Endothelial cell of umbilical vein (primary cell): ENCODE measurements around the gene GNAL. TPM values are rescaled to one million over a fixed set of nuclear protein-coding genes. Genes with fewer than 3 reads are reported as not detected.

ENCODE experiments used
- BruUV-seq: library from RNA; stranded (reverse); fragments of 400-500 nt; replicated peaks from 2 replicates; lab custom pipeline; 2021; lab: Mats Ljungman, UMichigan
- CTCF ChIA-PET: fragments of 300-600, 350-600 bp; sonication (Branson Sonifier 250); formaldehyde crosslinking; loops from one replicate; lab custom pipeline; 2021; ENCODE audit warnings: antibody characterized with exemption, inconsistent platforms; lab: Charles Lee
- POLR2A ChIA-PET: fragments of 300-600, 350-600 bp; sonication (Branson Sonifier 250); formaldehyde crosslinking; loops from one replicate; lab custom pipeline; 2021; ENCODE audit warnings: antibody characterized with exemption, inconsistent platforms; lab: Charles Lee
- DNase-seq: peaks from one replicate; pipeline ENCODE4 v3.0.0-alpha.2; 2011; ENCODE audit warnings: low read depth, low spot score
- FAIRE-seq: peaks from 2 replicates; lab custom pipeline; 2011; peaks lifted over from hg19 to GRCh38; lab: Jason Lieb, UNC
- H2AFZ ChIP-seq: 2 replicates; pipeline ENCODE4 v1.6.0; 2012; ENCODE audit warnings: low read depth, low read length, control low read depth, inconsistent platforms
- H3K27ac ChIP-seq: 2 replicates; pipeline ENCODE4 v1.5.1; 2011; ENCODE audit warnings: low read depth, mild to moderate bottlenecking, control low read depth, low read length, moderate library complexity; ENCODE audit not compliant: insufficient read depth
- H3K27me3 ChIP-seq, 2 experiments: 2 replicates each; pipeline versions ENCODE4 v1.6.0 to v1.6.1; 2011; ENCODE audit warnings: low read length in 2 of 2, mixed read lengths in 1 of 2; ENCODE audit not compliant: control insufficient read depth in 2 of 2, insufficient read depth in 2 of 2
- H3K36me3 ChIP-seq, 2 experiments: 2 replicates in 1 of 2; 3 replicates in 1 of 2; pipeline ENCODE4 v1.5.1; 2011; ENCODE audit warnings: low read length in 2 of 2, mild to moderate bottlenecking in 1 of 2, moderate library complexity in 1 of 2; ENCODE audit not compliant: control insufficient read depth in 2 of 2, insufficient read depth in 2 of 2; ENCODE audit errors: extremely low read depth in 1 of 2
- H3K4me1 ChIP-seq: 3 replicates; pipeline ENCODE4 v1.5.1; 2011; ENCODE audit warnings: mild to moderate bottlenecking, low read length; ENCODE audit not compliant: control insufficient read depth, insufficient read depth; ENCODE audit errors: extremely low read depth
- H3K4me2 ChIP-seq: 2 replicates; pipeline ENCODE4 v1.6.1; 2011; ENCODE audit warnings: low read length, control low read depth, mixed read lengths; ENCODE audit not compliant: insufficient read depth
- H3K4me3 ChIP-seq, 3 experiments: fragments of 200-600 bp in 1 of 3; sonication (generic), shearing (Covaris generic) in 1 of 3; replicated peaks in 1 of 3; 2 replicates each; pipeline ENCODE4 v1.5.1; 2011 to 2016; ENCODE audit warnings: control low read depth in 3 of 3, low read length in 3 of 3, mild to moderate bottlenecking in 2 of 3, inconsistent platforms in 1 of 3, low read depth in 1 of 3, moderate library complexity in 1 of 3; ENCODE audit not compliant: insufficient read depth in 1 of 3
- H3K79me2 ChIP-seq: 2 replicates; pipeline ENCODE4 v1.6.0; 2012; ENCODE audit warnings: low read length, inconsistent platforms; ENCODE audit not compliant: control insufficient read depth, insufficient read depth
- H3K9ac ChIP-seq: replicated peaks from 2 replicates; pipeline ENCODE3; 2011; ENCODE audit warnings: low read length, control low read depth; ENCODE audit not compliant: insufficient read depth; ENCODE audit errors: extremely low read depth
- H3K9me1 ChIP-seq: replicated peaks from 3 replicates; pipeline ENCODE4 v1.6.0; 2011; ENCODE audit warnings: mild to moderate bottlenecking, low read length; ENCODE audit not compliant: control insufficient read depth, insufficient read depth; ENCODE audit errors: extremely low read depth
- H3K9me3 ChIP-seq: replicated peaks from 2 replicates; pipeline ENCODE4 v1.5.1; 2012; ENCODE audit warnings: low read length, inconsistent platforms; ENCODE audit not compliant: control insufficient read depth, insufficient read depth
- H4K20me1 ChIP-seq: replicated peaks from 2 replicates; pipeline ENCODE3; 2011; ENCODE audit warnings: mild to moderate bottlenecking, low read length; ENCODE audit not compliant: control insufficient read depth, insufficient read depth; ENCODE audit errors: extremely low read depth
- CTCF ChIP-seq, 2 donors: IDR thresholded peaks; 1 replicate in 1 of 2; 2 replicates in 1 of 2; pipeline ENCODE4 v1.5.1; 2011; ENCODE audit warnings: low read length in 2 of 2, mild to moderate bottlenecking in 2 of 2, moderate library complexity in 2 of 2, control low read depth in 1 of 2, inconsistent platforms in 1 of 2, low read depth in 1 of 2; ENCODE audit not compliant: insufficient read depth in 1 of 2; ENCODE audit errors: extremely low read depth in 1 of 2
- EZH2 ChIP-seq: IDR thresholded peaks from 2 replicates; pipeline ENCODE4 v1.6.1; 2012; ENCODE audit warnings: borderline replicate concordance, low read depth, mild to moderate bottlenecking, moderate library complexity, low read length, inconsistent platforms; ENCODE audit not compliant: severe bottlenecking
- FOS ChIP-seq: IDR thresholded peaks from 2 replicates; pipeline ENCODE4 v1.6.1; 2011; ENCODE audit warnings: mild to moderate bottlenecking, low read length, moderate library complexity, borderline replicate concordance; ENCODE audit not compliant: insufficient read depth
- GATA2 ChIP-seq: IDR thresholded peaks from 2 replicates; pipeline ENCODE4 v1.7.0; 2011; ENCODE audit warnings: low read depth, mild to moderate bottlenecking, moderate library complexity, mixed read lengths, low read length; ENCODE audit not compliant: insufficient read length, insufficient read depth
- JUN ChIP-seq: IDR thresholded peaks from 2 replicates; pipeline ENCODE4 v1.6.1; 2011; ENCODE audit warnings: borderline replicate concordance, low read depth; ENCODE audit not compliant: insufficient read length, insufficient read depth
- MAX ChIP-seq: IDR thresholded peaks from 2 replicates; pipeline ENCODE4 v1.6.1; 2011; ENCODE audit not compliant: insufficient read depth, insufficient read length
- MYC ChIP-seq: IDR thresholded peaks from one replicate; pipeline ENCODE4 v1.6.1; 2011; ENCODE audit warnings: mild to moderate bottlenecking, low read depth, low read length
- POLR2A ChIP-seq: IDR thresholded peaks from 2 replicates; pipeline ENCODE4 v1.6.1; 2012; ENCODE audit warnings: low read depth, mild to moderate bottlenecking, control low read depth, low read length
- POLR2AphosphoS5 ChIP-seq: IDR thresholded peaks from 2 replicates; pipeline ENCODE4 v1.6.1; 2012; ENCODE audit warnings: low read depth, mild to moderate bottlenecking, control low read depth, low read length, moderate library complexity; ENCODE audit not compliant: insufficient read depth
- dilution Hi-C: fragments of 300-500 bp; cut with MboI; formaldehyde crosslinking; loops from one replicate; pipeline ENCODE4 v1.15.0; 2019; ENCODE audit warnings: low sequenced_read_pairs; ENCODE audit not compliant: extremely low pct_ligation_motif_present
- intact Hi-C: fragments of 100-400 bp; cut with micrococcal nuclease; formaldehyde crosslinking; loops from one replicate; pipeline ENCODE4 v1.10.0; 2022
- polyA plus RNA-seq, 4 experiments: library from polyadenylated mRNA; depleted of rRNA in 3 of 4; stranded (reverse) in 3 of 4; unstranded in 1 of 4; fragments of >200 nt; gene quantifications; 2 replicates each; pipeline versions ENCODE4 v1.2.1 to v1.2.3, GENCODE V29; 2011 to 2012; ENCODE audit warnings: missing spikeins in 1 of 4
- total RNA-seq: library from RNA; stranded (reverse); gene quantifications from 2 replicates; pipeline ENCODE4 v1.2.3, GENCODE V29; 2021

Gene GNAL
- total and polyA plus RNA-seq, 2 donors (not counting 3 experiments of a cell fraction or from before 2014, with no cell fraction given) = 0.07 to 0.73 TPM

- no peak for DNase-seq
- TF ChIP-seq EZH2 (no peak), GATA2 (no peak), FOS (no peak), POLR2A (no peak), CTCF (IDR thresholded peaks at IDR 0.05; ENCODE audit: extremely low read depth in 1 of 2, insufficient read depth in 1 of 2, low read depth in 1 of 2, low read length in 2 of 2) (no peak), POLR2AphosphoS5 (no peak), JUN (no peak), MYC (no peak), MAX (no peak)
- Histone ChIP-seq H3K4me3 (no peak overlapping the region), H3K9me3 (no peaks in the 10 kb centered on the region), H3K9me1 (no peaks in the 10 kb centered on the region), H3K36me3 (no peaks in the 10 kb centered on the region), H3K4me2 (no peak overlapping the region), H3K9ac (no peak overlapping the region), H3K27me3 (no peaks in the 10 kb centered on the region), H4K20me1 (no peaks in the 10 kb centered on the region), H3K79me2 (no peaks in the 10 kb centered on the region), H3K27ac (no peak overlapping the region), H3K4me1 (no peaks in the 10 kb centered on the region), H2AFZ (no peak overlapping the region)
- BruUV-seq = no TSS peak
- intact Hi-C loops (no loop called here), dilution Hi-C loops (no loop called here)
- no peak for FAIRE-seq
- CTCF ChIA-PET = no interaction called here
- POLR2A ChIA-PET = no interaction called here
These were observed 28.4 kb upstream of the GNAL start for GRCh38 chr18:11660691-11661090.
